Hematopoietic multipotent progenitor cell treated with erythropoietin and hydrocortisone succinate and interleukin-3 and kit ligand, for 17 days (in vitro differentiated cells): ENCODE results near the gene PRKCA.
"Not testable (repeated sequence)": the region's sequence is repeated elsewhere in the genome, so short reads cannot be mapped to it uniquely, and the experiment has no call there.

Source experiments
- DNase-seq: peaks from one replicate; pipeline ENCODE4 v3.0.0-alpha.2; 2015; ENCODE audit warnings: low spot score

The PRKCA gene

DNA sequence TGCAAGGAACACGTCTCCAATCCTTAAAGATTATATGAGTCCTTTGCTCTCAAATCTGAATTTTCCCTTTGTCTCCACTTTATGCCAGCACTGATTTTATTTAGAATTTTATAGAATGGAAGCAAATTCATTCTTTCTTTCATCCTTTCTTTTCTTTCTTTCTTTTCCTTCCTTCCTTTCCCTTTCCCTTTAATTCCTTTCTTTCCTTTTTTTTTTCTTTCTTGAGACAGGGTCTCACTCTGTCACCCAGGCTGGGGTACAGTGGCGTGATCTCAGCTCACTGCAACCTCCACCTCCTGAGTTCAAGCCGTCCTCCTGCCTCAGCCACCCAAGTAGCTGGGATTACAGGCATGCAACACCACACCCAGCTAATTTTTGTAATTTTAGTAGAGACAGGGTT lies 187.2 kb downstream of the PRKCA start:
- DNase-seq = not testable (repeated sequence)

DNA sequence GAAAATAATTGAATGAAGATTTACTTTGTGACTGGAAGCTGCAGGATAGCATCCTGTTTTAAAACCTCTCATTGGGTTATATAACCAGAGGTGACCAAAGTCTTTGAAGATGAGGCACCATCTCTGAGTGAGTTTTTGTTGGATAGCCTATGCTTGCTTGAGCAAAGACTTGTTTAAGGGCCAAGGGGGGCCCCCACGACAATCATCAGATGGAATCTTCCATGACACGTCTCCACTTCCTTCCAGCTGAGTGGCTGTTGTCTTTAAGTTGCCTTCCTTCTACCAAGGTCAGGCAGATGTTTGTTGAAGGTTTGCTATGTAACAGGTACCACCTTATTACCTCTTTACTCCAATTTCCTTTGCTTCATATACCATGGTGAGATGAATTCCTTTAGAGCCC lies 188.8 kb downstream of the PRKCA start:
- no peak for DNase-seq

DNA sequence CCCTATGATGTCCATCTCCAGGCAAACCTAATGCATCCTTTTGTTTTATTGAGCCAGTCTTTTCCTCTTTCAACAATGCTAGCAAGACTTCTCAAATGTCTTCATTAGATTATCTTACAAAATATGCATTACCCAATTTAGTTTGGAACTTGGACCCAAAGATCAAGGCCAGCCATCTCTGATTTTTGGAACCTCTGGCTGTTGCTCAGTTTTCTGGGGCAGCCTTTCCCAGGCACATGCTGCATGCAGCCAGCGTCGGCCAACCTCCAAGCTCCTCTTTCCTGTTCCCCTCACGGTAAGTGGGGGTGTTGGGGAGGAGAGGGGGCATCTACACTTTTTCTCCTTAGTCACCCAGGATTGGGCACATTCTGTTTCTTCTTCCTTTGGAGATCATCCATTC lies 189.3 kb downstream of the PRKCA start:
- no peak for DNase-seq

DNA sequence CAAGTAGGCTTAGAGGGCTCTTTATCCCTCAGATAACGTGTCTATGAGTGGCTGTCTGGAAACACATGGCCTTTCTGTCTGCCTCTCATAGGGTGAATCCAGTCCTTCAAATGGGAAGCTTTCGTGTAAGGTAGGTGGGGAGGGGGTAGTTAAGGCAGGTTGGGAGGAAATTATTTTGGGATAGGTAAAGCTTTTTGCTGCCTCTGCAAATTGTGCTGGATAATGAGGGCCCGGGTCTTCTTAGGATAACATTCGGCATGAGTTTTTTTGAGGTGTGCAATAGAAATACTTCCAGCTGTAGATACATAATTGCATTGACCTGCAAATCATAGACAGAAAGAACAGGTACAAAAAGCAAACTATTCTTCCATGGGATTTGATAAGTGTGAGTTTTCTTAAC lies 189.7 kb downstream of the PRKCA start:
- DNase-seq = no peak

DNA sequence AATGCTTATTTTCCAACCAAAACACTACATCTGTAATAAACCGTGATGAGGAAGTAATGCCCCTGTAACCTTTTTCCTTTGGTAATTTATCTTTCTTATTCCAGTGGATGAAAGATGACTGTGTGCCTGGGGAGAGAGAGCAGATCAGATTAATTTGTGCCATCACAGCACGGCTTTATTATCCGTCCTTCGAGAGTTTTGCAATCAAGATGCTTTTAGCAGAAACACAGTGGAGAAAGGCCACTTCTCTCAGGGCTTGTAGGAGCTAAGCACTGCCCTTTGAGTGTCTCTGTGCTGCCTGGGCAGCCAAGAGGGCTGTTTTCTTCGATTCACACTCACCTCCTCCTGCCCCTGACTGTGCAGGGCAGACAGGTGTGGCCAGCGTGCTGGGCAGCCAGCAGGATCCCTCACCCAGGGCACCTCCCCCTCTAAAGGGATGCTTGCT lies 190.2 kb downstream of the PRKCA start:
- no peak for DNase-seq

DNA sequence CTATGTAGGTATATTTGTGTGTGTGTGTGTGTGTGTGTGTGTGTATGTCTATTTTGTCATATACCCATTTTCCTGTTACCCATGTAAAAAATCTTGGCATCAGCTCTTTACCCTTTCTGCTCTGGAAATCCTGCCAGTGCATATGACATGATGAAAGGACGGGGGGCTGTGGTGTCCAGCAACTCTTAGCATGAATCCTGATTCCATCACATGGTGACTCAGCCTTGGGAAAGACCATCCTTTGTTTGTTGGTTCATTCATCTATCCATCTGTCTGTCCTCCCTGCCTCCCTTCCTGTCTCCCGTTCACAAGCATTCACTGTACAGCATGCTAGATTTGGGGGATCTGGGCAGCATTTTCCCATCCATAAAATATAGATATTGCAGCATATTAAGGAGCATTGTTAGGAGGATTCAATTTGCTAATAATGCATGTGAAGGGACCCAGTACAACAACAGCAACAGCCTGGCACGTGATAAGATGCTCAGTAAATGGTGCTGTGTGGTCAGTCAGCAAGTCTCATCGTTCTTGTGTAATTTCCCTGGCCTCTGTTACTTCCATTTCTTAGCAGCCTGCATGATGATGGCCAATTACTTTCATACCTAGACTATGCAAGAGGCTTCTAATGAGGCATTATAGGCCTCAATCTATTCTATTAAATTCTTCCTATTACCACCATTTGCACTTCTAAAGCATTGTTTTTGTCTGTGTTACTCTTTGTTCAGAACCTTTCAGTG lies 191.0 kb downstream of the PRKCA start:
- DNase-seq = no peak

DNA sequence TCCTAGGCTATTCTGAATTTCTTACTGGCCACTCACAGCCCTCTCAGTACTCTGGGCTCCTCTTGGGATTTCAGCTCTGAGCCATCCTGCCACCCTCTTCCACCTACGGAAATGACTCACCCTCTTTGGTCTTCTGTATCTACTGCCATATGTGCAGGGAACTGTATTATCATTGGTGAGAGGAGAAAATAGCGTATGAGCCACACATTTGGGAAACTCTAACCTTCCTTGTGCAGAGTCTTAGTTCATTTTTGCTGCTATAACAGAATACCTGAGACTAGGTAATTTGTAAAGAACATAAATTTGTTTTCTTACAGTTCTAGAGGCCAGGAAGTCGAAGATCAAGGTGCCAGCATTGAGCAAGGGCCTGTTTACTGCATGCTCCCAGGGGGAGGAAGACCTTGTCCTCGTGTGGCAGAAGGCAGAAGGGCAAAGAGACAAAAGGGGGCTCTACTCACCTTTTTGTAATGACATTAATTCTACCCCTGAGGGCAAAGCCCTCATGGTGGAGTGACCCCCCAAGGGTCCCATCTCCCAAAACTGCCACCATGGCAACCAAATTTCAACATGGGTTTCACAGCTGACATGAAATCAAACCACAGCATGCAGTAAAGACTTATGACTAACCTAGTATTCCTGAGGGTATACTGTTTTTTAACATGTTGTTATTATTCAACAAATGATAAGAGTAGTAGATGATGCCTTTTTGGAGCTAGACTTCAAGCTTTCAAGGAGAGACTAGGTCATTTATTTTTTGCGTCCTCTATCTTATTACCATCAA lies 191.8 kb downstream of the PRKCA start:
- DNase-seq = no peak

DNA sequence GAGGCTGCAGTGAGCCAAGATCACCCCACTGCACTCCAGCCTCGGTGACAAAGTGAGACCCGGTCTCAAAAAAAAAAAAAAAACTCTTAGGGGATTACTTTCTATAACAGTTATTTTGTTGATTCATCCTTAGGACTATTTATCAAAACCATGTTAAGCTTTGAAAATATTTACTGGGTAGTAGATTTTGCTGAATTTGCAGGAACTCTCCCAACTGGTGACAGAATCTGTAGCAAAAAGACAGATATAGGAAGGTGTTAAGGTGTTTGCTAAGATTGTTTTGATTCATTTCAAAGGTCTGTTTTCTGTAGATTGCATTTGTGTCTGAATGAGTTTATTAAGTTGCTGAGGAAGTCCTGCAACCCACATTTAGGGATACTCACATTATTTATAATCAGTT lies 192.6 kb downstream of the PRKCA start:
- DNase-seq = no peak

DNA sequence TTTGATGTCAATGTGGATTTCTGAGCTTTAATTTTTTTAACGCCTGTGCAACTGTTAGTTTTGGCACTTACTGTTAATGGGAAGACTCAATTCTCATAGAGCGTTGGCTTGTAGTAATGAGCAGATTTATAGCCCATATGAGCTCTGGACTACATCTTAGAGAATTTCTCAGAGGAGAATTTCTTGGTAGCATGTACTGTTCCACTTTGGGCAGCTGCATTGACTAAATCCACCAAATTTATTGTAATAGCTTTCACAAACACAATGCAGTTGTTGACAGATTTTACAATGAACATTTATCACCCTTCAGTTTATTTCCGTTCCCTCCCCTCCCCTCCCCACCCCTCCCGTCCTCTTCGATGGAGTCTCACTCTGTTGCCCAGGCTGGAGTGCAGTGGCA lies 193.9 kb downstream of the PRKCA start:
- no peak for DNase-seq

DNA sequence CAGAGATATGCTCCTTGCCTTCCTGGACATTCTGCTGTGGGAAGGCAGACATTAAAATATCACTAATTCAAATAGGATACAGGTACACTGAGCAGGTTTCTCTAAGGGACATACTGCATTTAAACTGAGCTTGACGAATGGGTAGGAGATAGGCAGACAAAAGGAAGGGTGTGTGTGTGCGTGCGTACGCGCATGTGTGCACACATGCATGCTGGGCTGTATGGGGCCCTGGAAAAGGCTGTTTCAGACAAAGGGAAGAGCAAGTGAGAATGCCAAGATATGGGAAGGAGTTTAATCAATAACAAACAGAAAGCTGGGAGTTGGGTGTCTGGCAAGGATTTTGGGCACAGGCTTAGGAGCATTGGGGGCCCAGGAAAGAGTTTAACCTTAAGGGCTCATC lies 196.2 kb downstream of the PRKCA start:
- no peak for DNase-seq

DNA sequence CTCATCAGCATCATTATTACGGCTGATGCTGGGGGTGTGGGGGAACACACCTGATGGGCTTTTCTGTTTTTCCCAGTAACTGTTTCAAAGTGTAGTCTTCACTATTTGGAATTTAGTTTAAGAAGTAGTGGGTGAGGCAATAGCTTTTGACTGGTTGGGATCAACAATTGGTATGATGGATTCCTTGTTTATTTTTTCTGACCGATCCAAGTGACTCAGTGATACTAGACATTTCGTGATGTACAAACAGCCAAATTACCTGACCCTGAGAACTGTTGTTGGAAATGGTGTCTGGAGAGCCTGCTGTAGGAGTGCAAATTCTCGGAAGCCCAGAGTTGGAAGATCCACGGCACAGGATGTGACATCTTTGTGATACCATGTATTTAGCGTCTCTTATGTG lies 204.2 kb downstream of the PRKCA start:
- DNase-seq = no peak

DNA sequence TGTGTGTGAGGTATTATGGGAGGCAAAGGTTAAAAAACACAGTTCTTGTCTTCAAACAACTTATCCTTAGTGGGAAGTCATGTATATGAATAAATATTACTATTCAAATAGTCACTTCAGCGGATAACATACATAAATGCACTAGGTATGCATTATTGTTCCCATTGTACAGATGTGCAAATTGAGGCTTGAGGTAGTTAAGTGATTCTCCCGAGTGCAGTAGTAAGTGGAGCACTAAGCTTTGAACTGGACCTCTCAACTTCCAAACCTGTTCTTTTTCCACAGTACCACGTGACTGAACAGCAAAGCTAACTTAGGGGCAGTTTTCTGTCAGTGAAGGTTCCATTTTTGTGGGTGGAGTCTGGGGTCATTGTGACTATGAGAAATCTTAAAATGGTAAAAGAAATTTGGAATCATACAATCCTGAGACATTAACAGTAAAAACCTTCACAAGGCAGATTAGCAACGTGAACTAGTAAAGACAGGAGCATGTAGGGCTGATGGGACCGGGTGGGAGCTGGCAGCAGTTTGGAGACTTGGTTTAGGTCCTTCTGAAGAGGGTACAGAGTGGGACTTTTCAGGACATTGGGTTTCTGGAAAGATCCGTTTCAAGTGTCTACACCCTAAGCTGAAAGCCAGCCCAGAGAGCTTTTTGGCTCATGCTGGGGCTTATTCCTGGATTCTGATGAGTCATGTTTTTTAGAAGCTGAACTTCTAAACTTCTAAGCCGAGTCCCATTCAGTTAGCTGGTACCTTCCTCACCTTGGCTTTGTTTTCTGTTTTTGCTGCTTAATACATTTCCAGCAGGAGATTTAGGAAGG lies 204.9 kb downstream of the PRKCA start:
- peak; percentile 56 for DNase-seq

DNA sequence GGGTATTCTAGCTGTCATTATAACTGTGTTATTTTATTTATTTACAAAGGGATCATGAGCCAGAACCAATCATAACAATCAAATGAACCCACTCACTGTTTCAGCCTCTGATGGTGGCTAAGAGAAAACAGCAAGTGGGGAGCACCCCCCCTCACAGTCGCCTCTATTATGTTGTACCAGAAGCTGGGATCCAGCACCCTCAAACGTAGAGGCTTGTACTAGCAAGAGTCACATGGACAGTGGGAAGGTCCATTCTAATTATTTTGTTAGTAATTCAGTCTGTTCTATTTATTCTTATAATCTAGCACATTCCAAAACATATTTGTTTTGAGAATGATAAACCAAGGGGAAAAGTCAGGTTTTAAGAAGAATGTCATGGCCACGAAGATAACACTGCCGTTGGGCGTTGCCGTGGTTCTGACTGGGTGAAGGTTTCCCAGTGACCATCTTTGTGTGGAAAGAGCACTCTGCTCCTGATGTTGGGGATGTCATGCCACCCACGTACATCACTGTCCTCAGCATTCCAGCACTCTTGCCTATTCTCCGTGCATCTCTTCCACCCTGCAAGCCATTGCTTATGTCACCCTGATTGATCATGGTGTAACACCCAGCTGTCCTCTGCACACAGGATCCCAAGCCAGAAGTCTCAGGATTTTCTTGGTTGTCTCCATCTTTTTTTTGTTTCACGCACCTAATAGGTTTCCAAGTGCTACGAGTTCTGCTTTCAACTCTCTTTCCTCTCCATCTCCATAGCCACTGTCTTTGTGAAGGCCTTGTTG lies 205.8 kb downstream of the PRKCA start:
- DNase-seq = peak; percentile 27

DNA sequence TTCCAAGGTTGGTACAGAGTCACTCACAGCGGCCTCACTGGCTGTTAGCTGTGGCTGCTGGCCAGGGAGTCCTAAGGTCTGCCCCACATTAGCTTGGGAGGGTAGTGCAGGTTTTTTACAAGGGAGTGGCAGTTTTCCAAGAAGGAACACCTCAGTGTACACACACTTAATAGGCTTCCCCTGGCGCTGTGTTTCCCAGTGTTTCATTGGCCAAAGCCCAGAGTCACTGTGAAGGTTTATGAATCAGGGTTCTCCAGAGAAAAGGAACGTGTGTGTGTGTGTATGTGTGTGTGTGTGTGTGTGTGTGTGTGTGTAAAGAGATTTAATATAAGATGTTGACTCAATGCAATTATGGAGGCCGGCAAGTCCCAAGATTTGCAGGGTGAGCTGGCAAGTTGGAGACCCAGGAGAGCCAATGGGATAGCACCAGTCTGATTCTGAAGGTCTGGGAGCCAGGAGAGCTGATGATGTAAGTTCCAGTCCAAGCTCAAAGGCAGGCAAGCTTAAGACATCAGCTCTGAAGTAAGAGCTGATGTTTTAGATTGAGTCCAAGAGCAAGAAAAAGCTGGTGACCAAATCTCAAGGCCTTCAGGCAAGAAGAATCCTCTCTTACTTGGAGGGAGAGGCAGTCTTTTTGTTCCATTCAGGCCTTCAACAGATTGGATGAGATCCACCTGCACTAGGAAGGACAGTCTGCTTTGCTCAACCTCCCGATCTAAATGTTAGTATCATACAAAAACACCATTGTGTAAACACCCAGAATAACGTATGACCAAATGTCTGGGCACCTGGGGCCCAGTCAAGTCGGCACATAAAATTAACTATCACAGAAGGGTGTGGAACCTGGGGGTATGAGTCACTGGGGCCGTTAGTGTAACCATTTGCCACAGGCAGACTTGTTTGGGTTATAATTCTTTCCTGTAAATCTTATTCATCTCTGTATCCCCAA lies 206.8 kb downstream of the PRKCA start:
- DNase-seq = peak; percentile 17

DNA sequence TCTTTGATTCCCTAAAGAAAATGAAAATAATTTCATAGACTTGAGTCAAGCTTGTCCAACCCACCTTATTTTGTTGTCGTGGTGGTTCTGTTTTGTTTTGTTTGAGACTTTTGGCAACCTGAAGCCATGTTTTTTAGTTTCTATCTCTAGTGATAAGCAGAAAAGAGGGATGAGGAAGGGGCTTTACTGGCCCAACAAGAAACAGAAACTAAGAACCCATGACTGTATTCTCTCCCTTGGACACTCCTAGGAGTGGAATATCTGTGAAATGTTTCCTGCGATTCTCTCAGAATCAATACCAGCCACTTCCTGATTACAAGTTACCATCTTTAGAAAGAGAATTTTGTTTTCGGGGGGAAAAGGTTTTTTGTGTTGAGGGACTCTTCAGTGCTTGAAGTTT lies 207.5 kb downstream of the PRKCA start:
- no peak for DNase-seq

DNA sequence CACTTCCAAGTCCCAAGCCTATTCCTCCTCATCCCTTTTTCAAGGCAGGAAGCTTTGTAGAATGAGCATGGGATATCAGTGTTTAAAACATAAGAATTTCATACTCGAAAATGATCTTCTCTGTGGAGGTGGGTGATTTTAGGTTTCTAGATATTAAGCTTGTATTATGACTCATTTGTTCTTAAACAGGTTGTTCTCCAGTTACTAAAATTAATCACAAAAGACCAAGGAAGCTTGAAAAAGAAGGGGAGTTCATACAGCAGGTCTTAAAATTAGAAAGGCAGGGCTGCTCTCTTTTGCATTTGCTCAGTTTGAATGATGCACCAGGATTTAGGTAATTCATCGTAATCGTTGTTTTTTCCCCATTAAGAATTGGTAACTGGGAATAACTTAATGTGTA lies 208.7 kb downstream of the PRKCA start:
- DNase-seq = no peak

DNA sequence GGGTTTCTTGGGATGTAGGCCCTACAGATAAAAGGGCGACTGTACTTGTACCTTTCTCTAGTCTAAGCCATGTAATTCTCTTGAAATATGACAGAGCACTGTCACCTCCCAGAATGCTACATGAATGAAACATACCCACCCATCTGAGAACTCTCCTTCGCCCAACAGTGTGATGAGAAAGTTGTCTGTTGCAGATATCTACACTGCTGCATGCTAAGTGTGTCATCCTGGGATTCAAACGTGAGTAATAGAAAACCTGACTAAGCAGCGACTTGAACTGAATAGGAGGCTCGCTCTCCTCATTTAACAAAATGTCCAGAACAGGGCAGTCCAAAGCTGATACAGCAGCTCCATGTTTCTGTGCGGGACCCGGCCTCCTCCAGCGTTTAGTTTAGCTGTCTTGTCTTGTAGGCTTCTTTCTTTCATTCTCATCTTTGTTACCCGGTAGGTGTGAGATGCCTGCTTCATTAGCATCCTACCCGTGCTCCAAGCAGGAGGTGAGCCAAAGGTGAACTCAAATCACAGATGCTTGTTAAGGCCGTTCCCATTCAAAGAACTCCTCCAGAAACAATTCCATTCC lies 211.9 kb downstream of the PRKCA start:
- no peak for DNase-seq

DNA sequence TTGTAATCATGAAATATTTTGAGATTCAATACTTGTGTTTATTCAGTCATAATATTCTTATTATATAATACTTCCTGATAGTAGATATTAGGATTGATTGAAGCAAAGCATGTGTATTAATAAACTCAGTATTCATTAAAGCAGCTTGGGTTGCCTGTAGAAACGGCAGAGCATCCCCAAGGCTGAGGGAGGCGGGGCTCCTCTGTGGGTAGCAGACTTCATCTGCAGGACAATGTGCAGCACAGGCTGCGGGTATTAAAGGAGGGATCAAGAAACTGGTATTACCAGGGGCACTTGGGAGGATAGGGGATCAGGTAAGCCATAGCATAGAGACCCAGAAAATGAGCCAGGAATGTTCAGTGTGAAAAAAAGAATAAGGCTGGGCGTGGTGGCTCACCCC lies 213.6 kb downstream of the PRKCA start:
- no peak for DNase-seq

DNA sequence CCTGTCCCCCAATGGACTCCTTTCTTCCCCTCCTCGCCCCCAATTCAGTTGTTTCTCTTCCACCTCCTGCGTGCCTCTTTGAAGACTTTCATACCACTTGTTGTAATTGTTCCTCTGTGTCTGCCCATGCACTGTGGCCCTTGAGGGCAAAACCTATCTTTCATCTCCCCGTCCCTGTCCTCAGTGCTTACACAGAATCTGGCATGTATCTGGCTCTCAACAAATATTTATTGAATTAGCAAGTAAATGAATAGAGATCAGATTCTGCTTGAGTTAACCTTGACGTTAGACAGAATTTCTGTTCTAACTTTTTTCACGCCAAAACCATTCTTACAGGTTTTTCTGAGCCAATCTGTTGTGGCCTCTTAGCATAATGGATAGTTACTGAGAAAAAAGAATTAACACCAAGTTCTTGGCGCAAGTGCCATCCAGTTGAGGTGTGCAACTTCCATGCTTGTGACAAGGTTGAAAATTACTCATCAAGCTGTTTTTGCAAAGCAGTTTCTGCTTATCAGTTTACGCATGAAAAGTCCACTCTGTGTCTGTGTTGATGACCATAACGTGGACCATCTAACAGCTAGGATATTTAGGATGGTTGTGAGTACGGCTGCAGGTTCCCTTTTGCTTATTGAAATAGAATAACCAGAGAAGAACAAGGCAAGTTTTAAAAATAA lies 215.1 kb downstream of the PRKCA start:
- no peak for DNase-seq

DNA sequence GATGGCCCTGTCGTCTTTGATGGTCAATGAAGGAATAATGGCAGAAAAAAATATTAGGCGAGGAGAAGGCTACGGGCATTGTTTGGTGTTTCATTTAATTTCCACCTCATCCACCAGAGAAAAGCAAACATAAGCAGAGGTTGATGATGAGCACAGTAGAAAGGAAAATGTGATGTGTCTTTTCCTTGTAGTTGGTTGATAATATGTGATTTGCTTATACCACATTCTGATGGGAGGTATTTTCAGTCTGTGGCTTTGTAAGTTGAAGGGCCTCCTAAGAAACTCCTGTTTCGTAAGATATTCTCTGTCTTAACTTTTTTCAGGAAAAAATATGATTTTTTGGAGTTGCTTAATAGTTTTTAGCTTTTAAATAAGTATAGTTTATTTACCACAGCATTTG lies 215.7 kb downstream of the PRKCA start:
- DNase-seq = no peak
